Breast epithelium (tissue), 4 donors: Measurements from ENCODE around the gene SLC25A31. TPM values are rescaled to one million over a fixed set of nuclear protein-coding genes. Genes with fewer than 3 reads are reported as not detected.

Experiments used
- DNase-seq, 2 donors: peaks; one replicate each; pipeline ENCODE4 v3.0.0-alpha.2; 2019; ENCODE audit warnings: low spot score in 2 of 2
- H3K27ac ChIP-seq, 2 donors: fragments of 200-600 bp; sonication (generic) in 1 of 2; one replicate each; pipeline ENCODE4 v1.5.1; 2016 to 2019; ENCODE audit warnings: mild to moderate bottlenecking in 1 of 2
- H3K27me3 ChIP-seq, 2 donors: fragments of 200-600 bp; sonication (generic) in 1 of 2; one replicate each; pipeline versions ENCODE4 v1.5.1 to v1.6.0; 2017 to 2019; ENCODE audit warnings: control low read depth in 1 of 2, mild to moderate bottlenecking in 1 of 2
- H3K36me3 ChIP-seq: fragments of 200-600 bp; one replicate; pipeline ENCODE4 v1.5.1; 2019
- H3K4me1 ChIP-seq, 2 donors: fragments of 200-600 bp; sonication (generic); one replicate each; pipeline ENCODE4 v1.5.1; 2016 to 2019; ENCODE audit warnings: control low read depth in 1 of 2
- H3K4me3 ChIP-seq, 3 donors: fragments of 200-600 bp; sonication (generic); 1 replicate in 2 of 3; 2 replicates in 1 of 3; pipeline ENCODE4 v1.5.1; 2016 to 2019; ENCODE audit warnings: mild to moderate bottlenecking in 3 of 3, moderate library complexity in 2 of 3
- H3K9me3 ChIP-seq, 2 donors: fragments of 200-600 bp; sonication (generic) in 1 of 2; one replicate each; pipeline ENCODE4 v1.5.1; 2016 to 2019; ENCODE audit warnings: control low read depth in 1 of 2
- POLR2A ChIP-seq: fragments of 450-650 bp; IDR thresholded peaks from one replicate; pipeline ENCODE4 v1.6.1; 2016; ENCODE audit warnings: antibody characterized with exemption, mild to moderate bottlenecking, moderate library complexity
- POLR2AphosphoS5 ChIP-seq, 3 donors: sonication (generic); formaldehyde crosslinking; IDR thresholded peaks; one replicate each; pipeline ENCODE4 v1.6.1; 2017; ENCODE audit warnings: antibody characterized with exemption in 3 of 3
- intact Hi-C: fragments of 100-400 bp; cut with DNase I; formaldehyde crosslinking; loops from one replicate; pipeline ENCODE4 v1.15.1; 2023; ENCODE audit warnings: low total_unique reads
- total RNA-seq, 3 donors: library from RNA; depleted of rRNA; stranded (reverse); fragments of >200 nt; gene quantifications; one replicate each; pipeline ENCODE4 v1.1.0, GENCODE V29; 2016
- TF ChIP-seq, protein P1 (sequence below), 3 donors: fragments of 450-650 bp; IDR thresholded peaks; one replicate each; pipeline ENCODE4 v1.5.1; 2016 to 2017; ENCODE audit warnings: antibody characterized with exemption in 3 of 3, mild to moderate bottlenecking in 3 of 3, moderate library complexity in 3 of 3

Gene SLC25A31
- total RNA-seq, 3 donors from 2014 or later, result not detected

DNA sequence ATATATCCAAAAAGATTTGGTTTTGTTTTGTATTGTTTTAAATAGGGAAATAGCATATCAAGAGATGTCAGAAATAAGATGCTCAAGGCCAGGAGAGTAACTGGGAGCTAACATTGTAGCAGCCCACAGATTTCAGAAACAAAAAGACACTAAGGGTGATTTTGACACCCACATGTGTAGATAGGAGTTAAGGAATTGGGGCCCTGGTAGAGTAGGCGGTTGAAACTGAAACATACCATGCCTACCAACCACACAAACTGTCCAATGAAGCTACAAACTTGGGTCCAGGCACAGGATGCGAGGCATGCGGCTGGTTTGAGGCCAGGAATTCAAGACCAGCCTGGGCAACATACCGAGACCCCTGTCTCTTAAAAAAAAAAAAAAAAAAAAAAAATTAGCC is 45.6 kb downstream of the SLC25A31 start:
- H3K27me3 ChIP-seq, result no peaks in the 10 kb centered on the region
- DNase-seq, result no peak
- no peak overlapping the region for H3K4me3 ChIP-seq
- H3K36me3 ChIP-seq, result no peaks in the 10 kb centered on the region
- no peaks in the 10 kb centered on the region for H3K4me1 ChIP-seq
- intact Hi-C loops, result loop anchor here (2.0 kb wide), 1 partner anchor 65 kb away; no protein-coding TSS in a partner anchor
- TF ChIP-seq POLR2A (no peak), POLR2AphosphoS5 (IDR thresholded peaks at IDR 0.05) (no peak)
- TF ChIP-seq, protein P1, sequence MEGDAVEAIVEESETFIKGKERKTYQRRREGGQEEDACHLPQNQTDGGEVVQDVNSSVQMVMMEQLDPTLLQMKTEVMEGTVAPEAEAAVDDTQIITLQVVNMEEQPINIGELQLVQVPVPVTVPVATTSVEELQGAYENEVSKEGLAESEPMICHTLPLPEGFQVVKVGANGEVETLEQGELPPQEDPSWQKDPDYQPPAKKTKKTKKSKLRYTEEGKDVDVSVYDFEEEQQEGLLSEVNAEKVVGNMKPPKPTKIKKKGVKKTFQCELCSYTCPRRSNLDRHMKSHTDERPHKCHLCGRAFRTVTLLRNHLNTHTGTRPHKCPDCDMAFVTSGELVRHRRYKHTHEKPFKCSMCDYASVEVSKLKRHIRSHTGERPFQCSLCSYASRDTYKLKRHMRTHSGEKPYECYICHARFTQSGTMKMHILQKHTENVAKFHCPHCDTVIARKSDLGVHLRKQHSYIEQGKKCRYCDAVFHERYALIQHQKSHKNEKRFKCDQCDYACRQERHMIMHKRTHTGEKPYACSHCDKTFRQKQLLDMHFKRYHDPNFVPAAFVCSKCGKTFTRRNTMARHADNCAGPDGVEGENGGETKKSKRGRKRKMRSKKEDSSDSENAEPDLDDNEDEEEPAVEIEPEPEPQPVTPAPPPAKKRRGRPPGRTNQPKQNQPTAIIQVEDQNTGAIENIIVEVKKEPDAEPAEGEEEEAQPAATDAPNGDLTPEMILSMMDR (IDR thresholded peaks at IDR 0.05), result no peak
- H3K27ac ChIP-seq, result no peak overlapping the region
- H3K9me3 ChIP-seq, result no peaks in the 10 kb centered on the region

DNA sequence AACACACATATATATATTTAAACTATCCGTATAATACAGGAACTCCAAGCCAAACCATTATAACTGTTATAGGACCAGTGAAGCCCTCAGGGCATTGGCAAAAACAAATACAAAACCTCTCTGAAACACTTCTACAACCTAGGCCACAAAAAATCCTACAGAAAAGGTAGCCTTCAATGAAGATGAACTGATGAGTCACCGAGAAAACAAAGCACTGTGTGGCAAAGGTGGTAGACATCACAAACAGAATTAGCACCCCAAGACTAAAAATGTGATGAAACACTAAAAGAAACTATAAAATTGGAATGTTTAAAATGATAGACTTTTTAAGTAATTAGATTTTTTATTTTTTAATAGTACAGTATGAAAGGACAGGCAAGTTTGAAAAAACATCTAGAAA is 46.4 kb downstream of the SLC25A31 start:
- DNase-seq, result no peak
- H3K36me3 ChIP-seq, result no peaks in the 10 kb centered on the region

GRCh38 chr4:127777487-127777886 is 47.3 kb downstream of the SLC25A31 start:
- Histone ChIP-seq H3K27me3 (no peaks in the 10 kb centered on the region), H3K27ac (no peak overlapping the region), H3K4me1 (no peaks in the 10 kb centered on the region), H3K36me3 (no peaks in the 10 kb centered on the region), H3K4me3 (no peak overlapping the region), H3K9me3 (no peaks in the 10 kb centered on the region)
- TF ChIP-seq POLR2A (no peak), POLR2AphosphoS5 (IDR thresholded peaks at IDR 0.05) (no peak)
- TF ChIP-seq, protein P1 (IDR thresholded peaks at IDR 0.05), result no peak
- intact Hi-C loops, result loop anchor here (2.0 kb wide), 1 partner anchor 67 kb away; no protein-coding TSS in a partner anchor
- no peak for DNase-seq

More for the DNA sequence above, 46.4 kb downstream of the SLC25A31 start:
- no peaks in the 10 kb centered on the region for H3K9me3 ChIP-seq
- intact Hi-C loops, result loop anchor here (2.0 kb wide), 1 partner anchor 66 kb away; no protein-coding TSS in a partner anchor
- no peaks in the 10 kb centered on the region for H3K4me1 ChIP-seq
- H3K27ac ChIP-seq, result no peak overlapping the region
- TF ChIP-seq POLR2AphosphoS5 (IDR thresholded peaks at IDR 0.05) (no peak), POLR2A (no peak)
- TF ChIP-seq, protein P1 (IDR thresholded peaks at IDR 0.05), result no peak
- H3K27me3 ChIP-seq, result no peaks in the 10 kb centered on the region
- no peak overlapping the region for H3K4me3 ChIP-seq

- no peaks in the 10 kb centered on the region for H3K4me1 ChIP-seq
- TF ChIP-seq POLR2A, result no peak
- no peak for TF ChIP-seq POLR2AphosphoS5 (IDR thresholded peaks at IDR 0.05)
- TF ChIP-seq, protein P1 (IDR thresholded peaks at IDR 0.05), result no peak
- no peak overlapping the region for H3K4me3 ChIP-seq
- intact Hi-C loops, result no loop called here
- H3K27me3 ChIP-seq, result no peaks in the 10 kb centered on the region
- no peak overlapping the region for H3K27ac ChIP-seq
- H3K9me3 ChIP-seq, result no peaks in the 10 kb centered on the region
- H3K36me3 ChIP-seq, result no peaks in the 10 kb centered on the region
- no peak for DNase-seq
Observed at GRCh38 chr4:127778102-127778501, 47.9 kb downstream of the SLC25A31 start.

DNA sequence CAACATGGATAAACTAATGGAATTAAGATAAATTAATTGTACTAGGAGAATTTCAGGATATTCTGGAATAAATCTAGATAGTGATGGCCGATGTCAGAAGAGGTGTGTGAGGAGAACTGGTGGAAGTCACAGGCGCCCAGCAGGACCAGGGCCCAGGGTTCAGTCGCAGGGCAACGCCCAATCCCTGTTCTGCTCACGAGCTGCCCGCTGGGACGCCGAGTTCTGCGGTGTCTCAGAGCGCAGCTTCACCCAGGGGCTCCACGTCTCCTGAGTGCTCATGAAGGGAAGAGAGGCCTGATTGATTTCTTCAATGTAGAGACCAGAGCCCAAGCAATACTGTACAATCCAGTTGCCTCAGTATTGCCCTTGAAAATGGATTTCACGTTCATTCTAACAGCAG is 50.4 kb downstream of the SLC25A31 start:
- DNase-seq, result no peak
- TF ChIP-seq, protein P1 (IDR thresholded peaks at IDR 0.05), result no peak
- TF ChIP-seq POLR2AphosphoS5 (IDR thresholded peaks at IDR 0.05) (no peak), POLR2A (no peak)
- H3K27ac ChIP-seq, result no peak overlapping the region
- H3K9me3 ChIP-seq, result no peaks in the 10 kb centered on the region
- H3K4me1 ChIP-seq, result no peaks in the 10 kb centered on the region
- no peak overlapping the region for H3K4me3 ChIP-seq
- intact Hi-C loops, result no loop called here
- no peaks in the 10 kb centered on the region for H3K36me3 ChIP-seq
- no peaks in the 10 kb centered on the region for H3K27me3 ChIP-seq
